Activated T-helper 2 cell treated with anti-CD3 and anti-CD28 coated beads, Interferon-gamma antibody, Interleukin-2, Interleukin-4, amounts not matched to agents 10 μg/mL and 5 μg/mL and 100 μg/mL, durations not matched to agents 14 hours and 24 hours and 36 hours (primary cell): ENCODE measurements around the gene METTL6. TPM values are rescaled to one million over a fixed set of nuclear protein-coding genes. Genes with fewer than 3 reads are reported as not detected.

ENCODE experiments used
- DNase-seq: peaks from one replicate; pipeline ENCODE4 v3.0.0; 2021; ENCODE audit warnings: low spot score
- H3K27ac Mint-ChIP-seq: one replicate; pipeline ENCODE4 v1.8.0; 2021; ENCODE audit warnings: mixed read lengths
- H3K27me3 Mint-ChIP-seq: one replicate; pipeline ENCODE4 v1.8.0; 2021; ENCODE audit warnings: low read depth, mixed read lengths
- H3K36me3 Mint-ChIP-seq: one replicate; pipeline ENCODE4 v1.8.0; 2021; ENCODE audit warnings: low read depth, mixed read lengths
- H3K4me1 Mint-ChIP-seq: one replicate; pipeline ENCODE4 v1.8.0; 2021; ENCODE audit warnings: low read depth, mixed read lengths
- H3K4me3 Mint-ChIP-seq: one replicate; pipeline ENCODE4 v1.8.0; 2021; ENCODE audit warnings: low read depth, mild to moderate bottlenecking, moderate library complexity, mixed read lengths
- H3K9me3 Mint-ChIP-seq: one replicate; pipeline ENCODE4 v1.8.0; 2021; ENCODE audit warnings: mixed read lengths
- intact Hi-C: fragments of 100-400 bp; cut with micrococcal nuclease; formaldehyde crosslinking; loops from one replicate; pipeline ENCODE4 v1.15.1; 2023
- total RNA-seq: library from RNA; stranded (reverse); gene quantifications from 2 replicates; pipeline ENCODE4 v1.2.3, GENCODE V29; 2022

The METTL6 gene
- total RNA-seq, 1 donor from 2014 or later: 16.1 TPM

DNA sequence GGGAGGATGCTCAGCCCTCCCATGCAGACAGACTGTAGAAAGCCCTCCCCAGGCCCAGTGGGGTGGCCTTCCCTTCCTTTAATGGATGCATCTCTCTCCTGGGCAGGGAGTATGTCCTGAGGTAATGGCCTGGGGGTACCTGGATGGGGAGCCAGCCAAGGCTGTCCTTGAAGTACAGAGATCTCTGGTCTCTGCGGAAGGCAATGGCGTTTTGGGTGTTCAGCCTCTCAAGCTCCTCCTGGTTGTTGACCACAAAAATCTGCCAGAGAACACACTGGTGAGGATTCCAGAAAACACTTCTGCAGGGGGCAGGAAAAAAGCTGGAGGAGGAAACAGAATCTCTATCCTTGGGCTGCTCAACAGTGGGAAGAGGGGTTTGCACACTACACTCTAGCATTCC, 29.0 kb upstream of the METTL6 start:
- no peaks in the 10 kb centered on the region for H3K36me3 Mint-ChIP-seq
- intact Hi-C loops: no loop called here
- no peaks in the 10 kb centered on the region for H3K27me3 Mint-ChIP-seq
- H3K9me3 Mint-ChIP-seq: no peaks in the 10 kb centered on the region
- no peak overlapping the region for H3K27ac Mint-ChIP-seq
- peaks cover 8% of the 10 kb centered on the region for H3K4me1 Mint-ChIP-seq
- no peak overlapping the region for H3K4me3 Mint-ChIP-seq
- no peak for DNase-seq

DNA sequence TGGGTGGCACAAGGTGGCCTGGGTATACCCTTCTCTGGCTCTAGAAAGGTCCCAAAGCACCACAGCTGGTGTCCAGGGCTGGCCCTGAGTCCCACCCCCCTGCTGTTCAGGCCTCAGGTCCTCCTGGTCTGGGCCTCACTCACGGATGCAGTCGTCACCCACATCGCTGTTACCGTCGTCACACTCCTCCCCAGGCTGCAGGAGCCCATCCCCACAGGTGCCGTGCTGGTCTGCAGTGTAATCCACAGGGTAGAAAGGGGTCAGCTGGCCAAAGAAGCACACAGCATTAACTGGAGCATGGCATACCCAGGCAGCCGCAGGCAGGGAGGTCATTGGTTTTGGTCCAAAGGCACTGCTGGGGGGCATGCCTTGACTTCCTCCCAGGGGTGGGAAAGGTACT, 28.4 kb upstream of the METTL6 start:
- Mint-ChIP-seq H3K27ac (no peak overlapping the region), H3K27me3 (no peaks in the 10 kb centered on the region)

GRCh38 chr3:15454965-15455364, 27.6 kb upstream of the METTL6 start:
- Mint-ChIP-seq H3K4me1 (no peaks in the 10 kb centered on the region), H3K27me3 (no peaks in the 10 kb centered on the region), H3K27ac (no peak overlapping the region), H3K9me3 (no peaks in the 10 kb centered on the region), H3K4me3 (no peak overlapping the region), H3K36me3 (no peaks in the 10 kb centered on the region)
- no peak for DNase-seq
- intact Hi-C loops: no loop called here

More for the DNA sequence above, 28.4 kb upstream of the METTL6 start:
- Mint-ChIP-seq H3K4me1 (peaks cover 4% of the 10 kb centered on the region), H3K9me3 (no peaks in the 10 kb centered on the region), H3K36me3 (no peaks in the 10 kb centered on the region), H3K4me3 (no peak overlapping the region)
- DNase-seq: no peak
- intact Hi-C loops: no loop called here

GRCh38 chr3:15453991-15454625, 26.8 kb upstream of the METTL6 start:
- intact Hi-C loops: no loop called here
- Mint-ChIP-seq H3K27me3 (no peaks in the 10 kb centered on the region), H3K27ac (no peak overlapping the region), H3K4me3 (no peak overlapping the region), H3K4me1 (no peaks in the 10 kb centered on the region), H3K36me3 (no peaks in the 10 kb centered on the region), H3K9me3 (no peaks in the 10 kb centered on the region)
- no peak for DNase-seq

GRCh38 chr3:15453501-15453900, 26.2 kb upstream of the METTL6 start:
- intact Hi-C loops: no loop called here
- no peak overlapping the region for H3K27ac Mint-ChIP-seq
- H3K4me3 Mint-ChIP-seq: no peak overlapping the region

GRCh38 chr3:15452961-15453360, 25.6 kb upstream of the METTL6 start:
- intact Hi-C loops: no loop called here
- no peaks in the 10 kb centered on the region for H3K4me1 Mint-ChIP-seq
- no peaks in the 10 kb centered on the region for H3K9me3 Mint-ChIP-seq
- no peak for DNase-seq
- H3K36me3 Mint-ChIP-seq: no peaks in the 10 kb centered on the region
- no peak overlapping the region for H3K27ac Mint-ChIP-seq
- no peaks in the 10 kb centered on the region for H3K27me3 Mint-ChIP-seq
- no peak overlapping the region for H3K4me3 Mint-ChIP-seq

More at GRCh38 chr3:15453501-15453900, 26.2 kb upstream of the METTL6 start:
- Mint-ChIP-seq H3K4me1 (no peaks in the 10 kb centered on the region), H3K9me3 (no peaks in the 10 kb centered on the region), H3K27me3 (no peaks in the 10 kb centered on the region), H3K36me3 (no peaks in the 10 kb centered on the region)
- DNase-seq: no peak

GRCh38 chr3:15452156-15452555, 24.8 kb upstream of the METTL6 start:
- no peak for DNase-seq
- Mint-ChIP-seq H3K4me3 (no peak overlapping the region), H3K4me1 (no peaks in the 10 kb centered on the region), H3K27ac (no peak overlapping the region), H3K36me3 (no peaks in the 10 kb centered on the region), H3K27me3 (no peaks in the 10 kb centered on the region), H3K9me3 (no peaks in the 10 kb centered on the region)
- intact Hi-C loops: no loop called here

- Mint-ChIP-seq H3K36me3 (no peaks in the 10 kb centered on the region), H3K4me1 (no peaks in the 10 kb centered on the region), H3K9me3 (no peaks in the 10 kb centered on the region), H3K27me3 (no peaks in the 10 kb centered on the region), H3K27ac (no peak overlapping the region), H3K4me3 (no peak overlapping the region)
- intact Hi-C loops: no loop called here
- DNase-seq: no peak
Measured at GRCh38 chr3:15451216-15452113, 24.1 kb upstream of the METTL6 start.

GRCh38 chr3:15450438-15451215, 23.3 kb upstream of the METTL6 start:
- no peaks in the 10 kb centered on the region for H3K36me3 Mint-ChIP-seq
- no peaks in the 10 kb centered on the region for H3K27me3 Mint-ChIP-seq
- DNase-seq: no peak
- no peak overlapping the region for H3K4me3 Mint-ChIP-seq
- intact Hi-C loops: no loop called here
- no peaks in the 10 kb centered on the region for H3K9me3 Mint-ChIP-seq
- no peak overlapping the region for H3K27ac Mint-ChIP-seq
- H3K4me1 Mint-ChIP-seq: no peaks in the 10 kb centered on the region

DNA sequence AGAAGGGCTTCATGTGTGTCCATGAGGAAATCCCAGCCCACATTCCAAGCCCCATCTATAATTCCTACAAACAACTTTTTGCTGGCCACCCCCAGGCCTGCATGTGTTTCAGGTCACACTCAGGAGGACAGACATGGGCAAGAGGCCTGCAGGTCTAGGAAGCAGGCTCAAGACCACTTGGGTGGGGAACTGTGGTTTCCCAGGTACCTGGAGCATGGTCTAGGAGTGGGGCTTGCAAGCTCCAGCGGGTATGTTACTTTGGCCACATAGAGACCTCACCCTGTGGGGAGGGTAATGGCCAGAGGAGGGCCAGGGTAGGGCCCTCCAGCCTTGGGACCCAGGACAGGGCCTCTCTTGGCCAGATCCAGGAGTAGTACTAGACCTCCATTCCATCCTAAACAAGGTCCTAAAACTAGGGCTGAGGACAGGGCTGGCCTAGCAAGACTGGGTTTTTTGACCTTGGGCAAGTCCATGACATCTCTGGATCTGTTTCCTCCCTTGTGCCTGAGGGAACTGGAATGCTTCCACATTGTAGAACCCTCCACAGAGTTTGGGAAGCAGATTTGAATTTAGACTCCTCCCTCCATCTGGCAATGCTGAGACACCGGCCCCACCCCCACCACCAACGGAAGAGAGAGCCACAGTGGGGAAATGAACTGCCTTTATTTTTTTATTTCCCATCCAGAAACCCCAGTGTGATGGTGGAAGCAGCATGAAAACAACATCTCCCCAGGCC, 22.3 kb upstream of the METTL6 start:
- H3K36me3 Mint-ChIP-seq: no peaks in the 10 kb centered on the region
- H3K9me3 Mint-ChIP-seq: no peaks in the 10 kb centered on the region
- no peaks in the 10 kb centered on the region for H3K27me3 Mint-ChIP-seq
- no peak overlapping the region for H3K4me3 Mint-ChIP-seq
- H3K27ac Mint-ChIP-seq: no peak overlapping the region
- no peaks in the 10 kb centered on the region for H3K4me1 Mint-ChIP-seq
- intact Hi-C loops: no loop called here
- no peak for DNase-seq

DNA sequence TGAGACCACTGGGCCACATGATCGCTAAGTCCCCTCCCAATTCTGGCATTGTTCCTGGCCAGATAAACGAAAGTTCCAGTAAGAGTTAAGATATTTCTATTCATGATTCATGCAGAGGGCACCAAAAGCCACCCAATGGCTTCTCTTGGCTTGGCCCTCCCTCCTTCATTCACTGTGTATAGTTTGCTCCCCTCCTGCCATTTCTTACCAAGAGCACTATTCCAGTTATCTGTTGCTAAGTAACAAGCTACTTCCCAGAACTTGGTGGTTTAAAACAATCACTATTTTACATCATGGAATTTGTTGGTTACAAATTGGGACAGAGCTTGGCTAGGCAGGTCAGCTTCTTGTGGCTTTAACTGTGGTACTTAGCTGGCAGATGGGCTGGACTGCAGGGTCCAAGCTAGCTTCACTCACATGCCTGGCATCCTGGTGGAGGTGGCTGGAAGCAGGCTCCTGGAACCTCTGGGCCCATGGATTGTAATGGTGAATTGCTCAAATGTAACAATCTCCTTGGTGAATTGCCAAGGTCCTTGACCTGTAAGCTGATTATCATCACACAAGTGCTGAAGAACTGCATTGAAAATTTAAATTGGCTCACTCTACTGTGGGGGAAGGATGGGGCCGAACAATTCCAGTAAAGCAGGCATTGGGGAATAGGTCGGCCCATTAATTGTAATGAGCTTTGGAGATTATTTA, 16.6 kb upstream of the METTL6 start:
- H3K27ac Mint-ChIP-seq: no peak overlapping the region

GRCh38 chr3:15440891-15441290, 13.5 kb upstream of the METTL6 start:
- intact Hi-C loops: no loop called here
- Mint-ChIP-seq H3K27ac (no peak overlapping the region), H3K4me1 (peaks cover 8% of the 10 kb centered on the region), H3K9me3 (no peaks in the 10 kb centered on the region), H3K27me3 (no peaks in the 10 kb centered on the region), H3K36me3 (peaks cover 75% of the 10 kb centered on the region), H3K4me3 (no peak overlapping the region)
- no peak for DNase-seq

More for the DNA sequence above, 16.6 kb upstream of the METTL6 start:
- H3K36me3 Mint-ChIP-seq: peaks cover 46% of the 10 kb centered on the region
- H3K4me1 Mint-ChIP-seq: peaks cover 8% of the 10 kb centered on the region
- no peaks in the 10 kb centered on the region for H3K9me3 Mint-ChIP-seq
- no peak overlapping the region for H3K4me3 Mint-ChIP-seq
- no peak for DNase-seq
- H3K27me3 Mint-ChIP-seq: no peaks in the 10 kb centered on the region
- intact Hi-C loops: no loop called here
